Thyroid gland (tissue), 4 donors: ENCODE results near the gene PLA2G6.

ENCODE experiments used
- CTCF ChIP-seq, 6 experiments: fragments of 200-600 bp in 3 of 6; fragments of 450-650 bp in 3 of 6; sonication (generic) in 3 of 6; IDR thresholded peaks; one replicate each; pipeline ENCODE4 v1.5.1; 2016 to 2019; ENCODE audit warnings: antibody characterized with exemption in 6 of 6, mild to moderate bottlenecking in 2 of 6, inconsistent platforms in 1 of 6, moderate library complexity in 1 of 6
- POLR2A ChIP-seq, 2 donors: fragments of 450-650 bp; IDR thresholded peaks; one replicate each; pipeline ENCODE4 v1.6.1; 2017; ENCODE audit warnings: antibody characterized with exemption in 2 of 2, mild to moderate bottlenecking in 2 of 2, moderate library complexity in 1 of 2

GRCh38 chr22:38088629-38089473 lies 92.8 kb downstream of the PLA2G6 start:
- no peak for TF ChIP-seq CTCF (IDR thresholded peaks at IDR 0.05)
- no peak for TF ChIP-seq POLR2A (IDR thresholded peaks at IDR 0.05)
